Measurements from ENCODE around the gene ITGBL1. TPM values are rescaled to one million over a fixed set of nuclear protein-coding genes. Genes with fewer than 3 reads are reported as not detected.

ITGBL1 gene
- 5.0 and 8.1 TPM in 2 replicates for total RNA-seq

GRCh38 chr13:101452519-101453485 lies at the start of gene ITGBL1:
Gene ITGBL1 (plus strand): TSS chr13:101452675. CDS start chr13:101452834, 159 bp downstream.
- DNase-seq (ENCODE audit: low read depth in 2 of 2), result peak; percentile 46 to 52

GRCh38 chr13:101406791-101407190 lies 45.7 kb upstream of the ITGBL1 start:
- DNase-seq (ENCODE audit: low read depth in 2 of 2), result no peak

GRCh38 chr13:101408154-101408553 lies 44.3 kb upstream of the ITGBL1 start:
- DNase-seq (ENCODE audit: low read depth in 2 of 2), result no peak

GRCh38 chr13:101408992-101409656 lies 43.4 kb upstream of the ITGBL1 start:
- no peak for DNase-seq (ENCODE audit: low read depth in 2 of 2)

- peak in 1 of 2 donors; percentile 89 for DNase-seq (ENCODE audit: low read depth in 2 of 2)
These were observed 40.4 kb upstream of the ITGBL1 start for GRCh38 chr13:101412076-101412475.

- peak; percentile 3 to 59 for DNase-seq (ENCODE audit: low read depth in 2 of 2)
These were observed 36.9 kb upstream of the ITGBL1 start for GRCh38 chr13:101415358-101416174.

GRCh38 chr13:101416181-101417042 lies 36.1 kb upstream of the ITGBL1 start, which contains the start of gene NALCN:
Gene NALCN (minus strand): TSS chr13:101416508. CDS start chr13:101399126, 17,382 bp downstream.
- peak; percentile 39 to 68 for DNase-seq (ENCODE audit: low read depth in 2 of 2)

- peak; percentile 36 to 86 for DNase-seq (ENCODE audit: low read depth in 2 of 2)
These were observed 35.5 kb upstream of the ITGBL1 start for GRCh38 chr13:101417043-101417406.

- no peak for DNase-seq (ENCODE audit: low read depth in 2 of 2)
These were observed 35.0 kb upstream of the ITGBL1 start for GRCh38 chr13:101417501-101417900.

GRCh38 chr13:101423872-101424271 lies 28.6 kb upstream of the ITGBL1 start:
- no peak for DNase-seq (ENCODE audit: low read depth in 2 of 2)

- DNase-seq (ENCODE audit: low read depth in 2 of 2), result no peak
These were observed 27.9 kb upstream of the ITGBL1 start for GRCh38 chr13:101424381-101425155.

GRCh38 chr13:101425156-101425471 lies 27.4 kb upstream of the ITGBL1 start:
- no peak for DNase-seq (ENCODE audit: low read depth in 2 of 2)

- DNase-seq (ENCODE audit: low read depth in 2 of 2), result no peak
These were observed 26.9 kb upstream of the ITGBL1 start for GRCh38 chr13:101425623-101426022.

- DNase-seq (ENCODE audit: low read depth in 2 of 2), result no peak
These were observed 22.7 kb upstream of the ITGBL1 start for GRCh38 chr13:101429733-101430132.

GRCh38 chr13:101433895-101434294 lies 18.6 kb upstream of the ITGBL1 start:
- no peak for DNase-seq (ENCODE audit: low read depth in 2 of 2)

- DNase-seq (ENCODE audit: low read depth in 2 of 2), result no peak
These were observed 18.0 kb upstream of the ITGBL1 start for GRCh38 chr13:101434486-101434885.

GRCh38 chr13:101447852-101448251 lies 4.6 kb upstream of the ITGBL1 start:
- DNase-seq (ENCODE audit: low read depth in 2 of 2), result peak in 1 of 2 donors; percentile 22

GRCh38 chr13:101449790-101450748 lies 2.4 kb upstream of the ITGBL1 start:
- DNase-seq (ENCODE audit: low read depth in 2 of 2), result peak; percentile 88 to 89

GRCh38 chr13:101450749-101451130 lies 1.7 kb upstream of the ITGBL1 start:
- peak in 1 of 2 donors; percentile 51 for DNase-seq (ENCODE audit: low read depth in 2 of 2)

Measured in lung microvascular endothelial cell (primary cell).